SK-N-SH (cell line): Measurements from ENCODE around the gene RPL12. TPM values are rescaled to one million over a fixed set of nuclear protein-coding genes. Genes with fewer than 3 reads are reported as not detected.

Source experiments
- CTCF ChIA-PET: fragments of 300-600, 350-600 bp; formaldehyde crosslinking; extraction: SDS; loops from one replicate; lab custom pipeline; 2021; lab: Yijun Ruan, JAX
- POLR2A ChIA-PET: fragments of 350-600 bp; sonication (Branson Sonifier 250); formaldehyde crosslinking; extraction: SDS; loops from one replicate; lab custom pipeline; 2020; ENCODE audit warnings: antibody characterized with exemption, inconsistent platforms; lab: Yijun Ruan, JAX
- DNase-seq: peaks from one replicate; pipeline ENCODE4 v3.0.0; 2012
- H2AFZ ChIP-seq: fragments of 200-600 bp; sonication (generic); 2 replicates; pipeline ENCODE4 v1.8.1; 2016; ENCODE audit warnings: antibody characterized with exemption, mild to moderate bottlenecking, low read depth
- H3F3A ChIP-seq: fragments of 200-600 bp; sonication (generic); replicated peaks from 2 replicates; pipeline ENCODE3; 2016; ENCODE audit warnings: antibody characterized with exemption, mild to moderate bottlenecking; ENCODE audit not compliant: insufficient read depth
- H3K27ac ChIP-seq, 2 experiments: fragments of 200-500 bp in 1 of 2; fragments of 200-600 bp in 1 of 2; sonication (Bioruptor generic) in 1 of 2; sonication (generic), shearing (Covaris generic) in 1 of 2; 2 replicates each; pipeline versions ENCODE4 v1.5.1 to v1.6.1; 2014 to 2016; ENCODE audit warnings: low read depth in 2 of 2, inconsistent platforms in 1 of 2, low read length in 1 of 2, mild to moderate bottlenecking in 1 of 2, mixed read lengths in 1 of 2
- H3K27me3 ChIP-seq: fragments of 200-600 bp; sonication (generic), shearing (Covaris generic); 2 replicates; pipeline ENCODE4 v1.6.1; 2016; ENCODE audit warnings: mixed run types; ENCODE audit not compliant: insufficient read depth
- H3K36me3 ChIP-seq, 2 experiments: fragments of 200-500 bp in 1 of 2; fragments of 200-600 bp in 1 of 2; sonication (Bioruptor generic) in 1 of 2; sonication (generic) in 1 of 2; replicated peaks in 1 of 2; 2 replicates each; pipeline versions ENCODE3 to v1.5.1; 2014 to 2016; ENCODE audit warnings: low read length in 1 of 2, mild to moderate bottlenecking in 1 of 2; ENCODE audit not compliant: insufficient read depth in 2 of 2, control insufficient read depth in 1 of 2
- H3K4me1 ChIP-seq, 2 experiments: fragments of 200-500 bp in 1 of 2; fragments of 200-600 bp in 1 of 2; sonication (Bioruptor generic) in 1 of 2; sonication (generic), shearing (Covaris generic) in 1 of 2; 2 replicates each; pipeline versions ENCODE4 v1.5.1 to v1.6.1; 2014 to 2016; ENCODE audit warnings: low read depth in 1 of 2, low read length in 1 of 2, mixed run types in 1 of 2; ENCODE audit not compliant: insufficient read depth in 2 of 2, control insufficient read depth in 1 of 2
- H3K4me2 ChIP-seq: fragments of 200-600 bp; sonication (generic), shearing (Covaris generic); 2 replicates; pipeline ENCODE4 v1.6.1; 2017; ENCODE audit warnings: mixed run types
- H3K4me3 ChIP-seq, 2 experiments: fragments of 200-500 bp in 1 of 2; fragments of 200-600 bp in 1 of 2; sonication (Bioruptor generic) in 1 of 2; sonication (generic), shearing (Covaris generic) in 1 of 2; 2 replicates each; pipeline versions ENCODE4 v1.5.1 to v1.8.1; 2014 to 2016; ENCODE audit warnings: low read depth in 2 of 2, inconsistent platforms in 1 of 2, low read length in 1 of 2, mild to moderate bottlenecking in 1 of 2, mixed read lengths in 1 of 2, moderate library complexity in 1 of 2
- H3K79me2 ChIP-seq: fragments of 200-600 bp; sonication (generic); 2 replicates; pipeline ENCODE4 v1.8.1; 2017; ENCODE audit warnings: mild to moderate bottlenecking; ENCODE audit not compliant: insufficient read depth
- H3K9ac ChIP-seq: fragments of 200-600 bp; sonication (generic); 2 replicates; pipeline ENCODE4 v1.6.1; 2017; ENCODE audit warnings: mixed run types
- H3K9me2 ChIP-seq: fragments of 200-600 bp; sonication (generic); 2 replicates; pipeline ENCODE4 v1.6.1; 2017; ENCODE audit warnings: mixed run types
- H3K9me3 ChIP-seq: fragments of 200-600 bp; sonication (generic); 2 replicates; pipeline ENCODE4 v1.6.1; 2017; ENCODE audit warnings: mixed run types, mild to moderate bottlenecking, moderate library complexity
- H4K20me1 ChIP-seq: fragments of 200-600 bp; sonication (generic); 2 replicates; pipeline ENCODE4 v1.6.1; 2017; ENCODE audit warnings: mild to moderate bottlenecking, mixed run types; ENCODE audit not compliant: insufficient read depth
- ELF1 ChIP-seq: IDR thresholded peaks from 2 replicates; pipeline ENCODE4 v1.4.0; 2012
- FOXJ3 ChIP-seq: sonication (generic); formaldehyde crosslinking; IDR thresholded peaks from 2 replicates; pipeline ENCODE4 v1.5.1; 2020; ENCODE audit warnings: mild to moderate bottlenecking, missing genetic modification reagents
- JUND ChIP-seq: IDR thresholded peaks from 2 replicates; pipeline ENCODE4 v1.4.0; 2012
- TCF12 ChIP-seq: IDR thresholded peaks from 2 replicates; pipeline ENCODE4 v1.4.0; 2012
- TEAD4 ChIP-seq: IDR thresholded peaks from 2 replicates; pipeline ENCODE4 v1.4.0; 2012; ENCODE audit warnings: mild to moderate bottlenecking, borderline replicate concordance; ENCODE audit not compliant: insufficient read depth
- WGBS: methylation state at CpG from one replicate; pipeline ENCODE4 v1.1.6; 2017; ENCODE audit warnings: low lambda C conversion rate; 5-methylcytosine and 5-hydroxymethylcytosine counted together
- polyA plus RNA-seq, 3 experiments: library from polyadenylated mRNA; depleted of rRNA; stranded (reverse); fragments of >200 nt; gene quantifications; 2 replicates each; pipeline ENCODE4 v1.2.3, GENCODE V29; 2012
- TF ChIP-seq, protein P1 (sequence below): fragments of 200-600 bp; sonication (generic); IDR thresholded peaks from 2 replicates; pipeline ENCODE4 v1.6.1; 2017; ENCODE audit warnings: antibody characterized with exemption, mild to moderate bottlenecking, moderate library complexity
- TF ChIP-seq, protein P2 (sequence below): IDR thresholded peaks from 2 replicates; pipeline ENCODE4; 2012
- TF ChIP-seq, protein P3 (sequence below): IDR thresholded peaks from 2 replicates; pipeline ENCODE4 v1.6.1; 2012; ENCODE audit warnings: mild to moderate bottlenecking, low read depth, low read length, moderate library complexity

RPL12 gene
- polyA plus RNA-seq, 1 of the 3 experiments (the other 2 are of a cell fraction) = 3,270 TPM

DNA sequence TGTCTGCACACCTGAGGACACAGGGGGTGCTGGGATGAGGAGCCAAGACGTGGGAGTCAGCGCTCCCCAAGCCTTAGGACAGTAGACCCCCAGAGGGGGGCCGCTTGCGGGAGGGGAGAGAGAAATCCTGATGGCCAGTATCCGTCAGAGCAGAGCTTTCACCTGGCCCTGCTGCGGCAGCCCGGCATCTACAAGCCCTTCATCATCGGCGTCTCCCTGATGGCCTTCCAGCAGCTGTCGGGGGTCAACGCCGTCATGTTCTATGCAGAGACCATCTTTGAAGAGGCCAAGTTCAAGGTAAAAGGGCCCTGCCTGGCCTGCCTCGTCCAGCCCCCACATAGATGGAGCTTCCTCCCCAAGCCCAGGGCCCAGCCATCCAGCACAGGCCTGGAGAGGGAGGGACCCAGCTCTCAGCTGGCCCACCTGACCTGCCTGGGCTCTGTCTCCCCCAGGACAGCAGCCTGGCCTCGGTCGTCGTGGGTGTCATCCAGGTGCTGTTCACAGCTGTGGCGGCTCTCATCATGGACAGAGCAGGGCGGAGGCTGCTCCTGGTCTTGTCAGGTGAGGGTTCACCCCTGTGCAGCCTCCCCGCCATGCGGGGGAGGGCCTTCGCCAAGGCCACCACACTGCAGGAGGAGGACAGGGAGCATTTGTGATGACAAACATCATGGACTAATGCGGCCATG is 47.6 kb downstream of the RPL12 start:
- Histone ChIP-seq H3K9me3 (no peaks in the 10 kb centered on the region), H3K4me3 (no peak overlapping the region), H3F3A (no peaks in the 10 kb centered on the region), H4K20me1 (peaks cover 1% of the 10 kb centered on the region; the same call in 1 of the 2 replicates), H2AFZ (no peak overlapping the region), H3K79me2 (peaks cover 7% of the 10 kb centered on the region), H3K4me2 (no peak overlapping the region), H3K27me3 (no peaks in the 10 kb centered on the region), H3K36me3 (peaks cover 0 to 22% of the 10 kb centered on the region in 2 experiments), H3K4me1 (peaks cover 3 to 12% of the 10 kb centered on the region in 2 experiments; a peak in 1 of 4 replicates), H3K9me2 (no peaks in the 10 kb centered on the region), H3K9ac (no peak overlapping the region), H3K27ac (no peak overlapping the region)
- CTCF ChIA-PET = interaction anchor here (0.6 to 1.9 kb wide), 3 partner anchors 15 to 189 kb away, joined by 3 to 4 read pairs (median 4); no protein-coding TSS in a partner anchor
- TF ChIP-seq, protein P1, sequence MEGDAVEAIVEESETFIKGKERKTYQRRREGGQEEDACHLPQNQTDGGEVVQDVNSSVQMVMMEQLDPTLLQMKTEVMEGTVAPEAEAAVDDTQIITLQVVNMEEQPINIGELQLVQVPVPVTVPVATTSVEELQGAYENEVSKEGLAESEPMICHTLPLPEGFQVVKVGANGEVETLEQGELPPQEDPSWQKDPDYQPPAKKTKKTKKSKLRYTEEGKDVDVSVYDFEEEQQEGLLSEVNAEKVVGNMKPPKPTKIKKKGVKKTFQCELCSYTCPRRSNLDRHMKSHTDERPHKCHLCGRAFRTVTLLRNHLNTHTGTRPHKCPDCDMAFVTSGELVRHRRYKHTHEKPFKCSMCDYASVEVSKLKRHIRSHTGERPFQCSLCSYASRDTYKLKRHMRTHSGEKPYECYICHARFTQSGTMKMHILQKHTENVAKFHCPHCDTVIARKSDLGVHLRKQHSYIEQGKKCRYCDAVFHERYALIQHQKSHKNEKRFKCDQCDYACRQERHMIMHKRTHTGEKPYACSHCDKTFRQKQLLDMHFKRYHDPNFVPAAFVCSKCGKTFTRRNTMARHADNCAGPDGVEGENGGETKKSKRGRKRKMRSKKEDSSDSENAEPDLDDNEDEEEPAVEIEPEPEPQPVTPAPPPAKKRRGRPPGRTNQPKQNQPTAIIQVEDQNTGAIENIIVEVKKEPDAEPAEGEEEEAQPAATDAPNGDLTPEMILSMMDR = no peak
- TF ChIP-seq ELF1 (no peak), TCF12 (no peak), FOXJ3 (CRISPR knock-in tag) (no peak), JUND (no peak), TEAD4 (no peak)
- TF ChIP-seq, protein P2, sequence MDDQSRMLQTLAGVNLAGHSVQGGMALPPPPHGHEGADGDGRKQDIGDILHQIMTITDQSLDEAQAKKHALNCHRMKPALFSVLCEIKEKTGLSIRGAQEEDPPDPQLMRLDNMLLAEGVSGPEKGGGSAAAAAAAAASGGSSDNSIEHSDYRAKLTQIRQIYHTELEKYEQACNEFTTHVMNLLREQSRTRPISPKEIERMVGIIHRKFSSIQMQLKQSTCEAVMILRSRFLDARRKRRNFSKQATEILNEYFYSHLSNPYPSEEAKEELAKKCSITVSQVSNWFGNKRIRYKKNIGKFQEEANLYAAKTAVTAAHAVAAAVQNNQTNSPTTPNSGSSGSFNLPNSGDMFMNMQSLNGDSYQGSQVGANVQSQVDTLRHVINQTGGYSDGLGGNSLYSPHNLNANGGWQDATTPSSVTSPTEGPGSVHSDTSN = no peak
- TF ChIP-seq, protein P3, sequence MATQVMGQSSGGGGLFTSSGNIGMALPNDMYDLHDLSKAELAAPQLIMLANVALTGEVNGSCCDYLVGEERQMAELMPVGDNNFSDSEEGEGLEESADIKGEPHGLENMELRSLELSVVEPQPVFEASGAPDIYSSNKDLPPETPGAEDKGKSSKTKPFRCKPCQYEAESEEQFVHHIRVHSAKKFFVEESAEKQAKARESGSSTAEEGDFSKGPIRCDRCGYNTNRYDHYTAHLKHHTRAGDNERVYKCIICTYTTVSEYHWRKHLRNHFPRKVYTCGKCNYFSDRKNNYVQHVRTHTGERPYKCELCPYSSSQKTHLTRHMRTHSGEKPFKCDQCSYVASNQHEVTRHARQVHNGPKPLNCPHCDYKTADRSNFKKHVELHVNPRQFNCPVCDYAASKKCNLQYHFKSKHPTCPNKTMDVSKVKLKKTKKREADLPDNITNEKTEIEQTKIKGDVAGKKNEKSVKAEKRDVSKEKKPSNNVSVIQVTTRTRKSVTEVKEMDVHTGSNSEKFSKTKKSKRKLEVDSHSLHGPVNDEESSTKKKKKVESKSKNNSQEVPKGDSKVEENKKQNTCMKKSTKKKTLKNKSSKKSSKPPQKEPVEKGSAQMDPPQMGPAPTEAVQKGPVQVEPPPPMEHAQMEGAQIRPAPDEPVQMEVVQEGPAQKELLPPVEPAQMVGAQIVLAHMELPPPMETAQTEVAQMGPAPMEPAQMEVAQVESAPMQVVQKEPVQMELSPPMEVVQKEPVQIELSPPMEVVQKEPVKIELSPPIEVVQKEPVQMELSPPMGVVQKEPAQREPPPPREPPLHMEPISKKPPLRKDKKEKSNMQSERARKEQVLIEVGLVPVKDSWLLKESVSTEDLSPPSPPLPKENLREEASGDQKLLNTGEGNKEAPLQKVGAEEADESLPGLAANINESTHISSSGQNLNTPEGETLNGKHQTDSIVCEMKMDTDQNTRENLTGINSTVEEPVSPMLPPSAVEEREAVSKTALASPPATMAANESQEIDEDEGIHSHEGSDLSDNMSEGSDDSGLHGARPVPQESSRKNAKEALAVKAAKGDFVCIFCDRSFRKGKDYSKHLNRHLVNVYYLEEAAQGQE = no peak
- no peak for DNase-seq
- POLR2A ChIA-PET = no interaction called here
- 96% methylated on average over 10 of the region's 22 CpGs for WGBS
